Measurements from ENCODE around the gene DCTD. TPM values are rescaled to one million over a fixed set of nuclear protein-coding genes. Genes with fewer than 3 reads are reported as not detected.

DCTD gene
- total and polyA plus RNA-seq, 2 experiments from 2014 or later, result 39.3 to 40.3 TPM

DNA sequence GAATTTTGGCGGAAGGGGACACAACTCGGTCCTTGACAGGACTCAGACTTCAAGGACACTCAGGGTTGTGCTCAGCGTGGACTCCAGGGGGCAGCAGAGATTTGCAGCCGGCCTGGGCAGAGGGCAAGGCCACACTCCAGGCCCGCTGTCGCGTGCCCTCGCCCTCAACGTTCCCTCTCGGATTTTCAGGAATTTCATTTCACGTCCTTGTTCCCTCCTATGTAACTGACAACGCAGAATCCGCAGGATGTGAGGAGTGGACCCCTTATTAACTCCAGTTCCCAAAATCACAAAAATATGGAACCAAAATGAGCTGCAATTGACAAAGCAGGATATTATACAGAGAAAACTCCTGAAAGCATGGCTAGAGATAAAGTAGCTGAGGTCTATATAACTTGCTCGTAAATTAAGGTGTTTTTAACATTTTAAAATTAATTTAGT is 21.0 kb upstream of the DCTD start:
- H3K4me2 ChIP-seq, result no peak overlapping the region
- H3K27ac Mint-ChIP-seq, result no peak overlapping the region
- H3K9me3 Mint-ChIP-seq, result no peaks in the 10 kb centered on the region; the same call in 2 of the 3 replicates
- H3K36me3 Mint-ChIP-seq (ENCODE audit: low read depth), result no peaks in the 10 kb centered on the region
- peaks cover 5% of the 10 kb centered on the region for H3K27me3 Mint-ChIP-seq (ENCODE audit: insufficient read depth, low read depth, poor library complexity)
- no peak overlapping the region for H3K4me3 ChIP-seq
- no peaks in the 10 kb centered on the region for H3K9me2 ChIP-seq (ENCODE audit: insufficient read depth)
- H3K27ac ChIP-seq (ENCODE audit: low read depth), result no peak overlapping the region
- peak; percentile 83 for DNase-seq (ENCODE audit: low spot score)
- TF ChIP-seq ZNF331 (CRISPR knock-in tag; IDR thresholded peaks at IDR 0.05; ENCODE audit: low read depth), result no peak
- TF ChIP-seq, protein P1, sequence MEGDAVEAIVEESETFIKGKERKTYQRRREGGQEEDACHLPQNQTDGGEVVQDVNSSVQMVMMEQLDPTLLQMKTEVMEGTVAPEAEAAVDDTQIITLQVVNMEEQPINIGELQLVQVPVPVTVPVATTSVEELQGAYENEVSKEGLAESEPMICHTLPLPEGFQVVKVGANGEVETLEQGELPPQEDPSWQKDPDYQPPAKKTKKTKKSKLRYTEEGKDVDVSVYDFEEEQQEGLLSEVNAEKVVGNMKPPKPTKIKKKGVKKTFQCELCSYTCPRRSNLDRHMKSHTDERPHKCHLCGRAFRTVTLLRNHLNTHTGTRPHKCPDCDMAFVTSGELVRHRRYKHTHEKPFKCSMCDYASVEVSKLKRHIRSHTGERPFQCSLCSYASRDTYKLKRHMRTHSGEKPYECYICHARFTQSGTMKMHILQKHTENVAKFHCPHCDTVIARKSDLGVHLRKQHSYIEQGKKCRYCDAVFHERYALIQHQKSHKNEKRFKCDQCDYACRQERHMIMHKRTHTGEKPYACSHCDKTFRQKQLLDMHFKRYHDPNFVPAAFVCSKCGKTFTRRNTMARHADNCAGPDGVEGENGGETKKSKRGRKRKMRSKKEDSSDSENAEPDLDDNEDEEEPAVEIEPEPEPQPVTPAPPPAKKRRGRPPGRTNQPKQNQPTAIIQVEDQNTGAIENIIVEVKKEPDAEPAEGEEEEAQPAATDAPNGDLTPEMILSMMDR (conservative IDR thresholded peaks at IDR 0.05; ENCODE audit: low read depth in 2 of 2), result peak; percentile 85 to 97
- H3K4me1 ChIP-seq (ENCODE audit: insufficient read depth), result peaks cover 5% of the 10 kb centered on the region; the same call in 1 of the 2 replicates
- peak; percentile 100 for ATAC-seq
- no peaks in the 10 kb centered on the region for H4K20me1 ChIP-seq (replicated peaks; ENCODE audit: insufficient read depth)
- H3K4me3 Mint-ChIP-seq, result no peak overlapping the region
- H3K4me1 Mint-ChIP-seq, result peaks cover 9% of the 10 kb centered on the region; the same call in 2 of the 3 replicates
- no peaks in the 10 kb centered on the region for H3K27me3 ChIP-seq (ENCODE audit: insufficient read depth)
- H3F3A ChIP-seq (replicated peaks; ENCODE audit: low read depth), result no peaks in the 10 kb centered on the region
- H3K79me2 ChIP-seq (replicated peaks; ENCODE audit: insufficient read depth), result no peaks in the 10 kb centered on the region
- no peaks in the 10 kb centered on the region for H3K36me3 ChIP-seq (ENCODE audit: insufficient read depth)
- H2AFZ ChIP-seq, result no peak overlapping the region

DNA sequence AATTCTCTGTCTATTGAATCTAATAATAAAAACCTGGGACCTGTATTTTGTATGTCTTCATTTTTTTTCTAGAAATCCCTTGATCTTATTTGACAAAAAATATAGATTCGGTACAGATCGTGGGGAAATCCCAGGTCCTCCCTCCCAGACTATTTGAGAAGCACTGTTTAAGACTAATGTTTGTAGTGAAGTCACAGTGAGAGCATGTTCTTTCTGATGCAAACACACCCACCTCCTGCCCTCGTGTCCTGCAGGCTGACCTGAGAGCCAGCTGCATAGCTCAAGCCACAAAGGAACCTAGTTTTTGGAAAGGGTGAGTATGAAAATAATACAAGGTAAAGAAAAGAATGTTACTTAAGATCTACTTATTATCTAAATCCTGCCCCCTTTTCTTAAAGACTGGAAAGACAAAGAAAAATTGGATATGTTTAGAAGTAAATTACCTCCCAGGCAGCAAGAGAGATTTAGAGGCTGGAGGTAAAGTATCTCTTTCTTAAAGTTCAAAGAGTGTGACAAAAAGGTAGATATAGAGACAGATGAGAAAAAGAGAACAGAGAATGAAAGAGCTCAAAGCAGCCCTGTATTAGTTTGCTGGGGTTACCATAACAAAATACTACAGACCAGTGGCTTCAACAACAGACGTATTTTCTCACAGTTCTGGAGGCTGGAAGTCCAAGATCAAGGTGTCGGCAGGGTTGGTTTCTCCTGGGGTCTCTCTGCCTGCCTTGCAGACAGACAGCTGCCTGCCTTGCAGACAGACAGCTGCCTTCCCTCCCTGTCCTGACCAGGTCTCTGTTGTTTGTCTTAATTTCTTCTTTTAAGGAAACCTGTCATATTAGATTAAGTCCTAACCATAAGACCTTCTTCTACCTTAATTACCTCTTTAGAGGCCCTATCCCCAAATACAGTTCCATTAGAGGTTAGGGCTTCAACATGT is 20.4 kb upstream of the DCTD start:
- Mint-ChIP-seq H3K27ac (no peak overlapping the region), H3K4me1 (peaks cover 9% of the 10 kb centered on the region; the same call in 2 of the 3 replicates), H3K4me3 (no peak overlapping the region), H3K9me3 (no peaks in the 10 kb centered on the region; the same call in 2 of the 3 replicates), H3K27me3 (ENCODE audit: insufficient read depth, low read depth, poor library complexity) (peaks cover 7% of the 10 kb centered on the region), H3K36me3 (ENCODE audit: low read depth) (no peaks in the 10 kb centered on the region)
- Histone ChIP-seq H2AFZ (0 out of 2 replicates have a peak overlapping the region, but pooled peaks have one; percentile 14), H3K27me3 (ENCODE audit: insufficient read depth) (no peaks in the 10 kb centered on the region), H3F3A (replicated peaks; ENCODE audit: low read depth) (no peaks in the 10 kb centered on the region), H3K4me3 (no peak overlapping the region), H3K36me3 (ENCODE audit: insufficient read depth) (no peaks in the 10 kb centered on the region), H4K20me1 (replicated peaks; ENCODE audit: insufficient read depth) (no peaks in the 10 kb centered on the region), H3K79me2 (replicated peaks; ENCODE audit: insufficient read depth) (no peaks in the 10 kb centered on the region), H3K4me1 (ENCODE audit: insufficient read depth) (peaks cover 5% of the 10 kb centered on the region; the same call in 1 of the 2 replicates), H3K4me2 (no peak overlapping the region), H3K27ac (ENCODE audit: low read depth) (no peak overlapping the region), H3K9me2 (ENCODE audit: insufficient read depth) (no peaks in the 10 kb centered on the region)
- TF ChIP-seq ZNF114 (CRISPR knock-in tag; IDR thresholded peaks at IDR 0.05), result no peak
- no peak for TF ChIP-seq EZH2 (IDR thresholded peaks at IDR 0.05; ENCODE audit: low read depth, unreplicated experiment)
- TF ChIP-seq, protein P2, sequence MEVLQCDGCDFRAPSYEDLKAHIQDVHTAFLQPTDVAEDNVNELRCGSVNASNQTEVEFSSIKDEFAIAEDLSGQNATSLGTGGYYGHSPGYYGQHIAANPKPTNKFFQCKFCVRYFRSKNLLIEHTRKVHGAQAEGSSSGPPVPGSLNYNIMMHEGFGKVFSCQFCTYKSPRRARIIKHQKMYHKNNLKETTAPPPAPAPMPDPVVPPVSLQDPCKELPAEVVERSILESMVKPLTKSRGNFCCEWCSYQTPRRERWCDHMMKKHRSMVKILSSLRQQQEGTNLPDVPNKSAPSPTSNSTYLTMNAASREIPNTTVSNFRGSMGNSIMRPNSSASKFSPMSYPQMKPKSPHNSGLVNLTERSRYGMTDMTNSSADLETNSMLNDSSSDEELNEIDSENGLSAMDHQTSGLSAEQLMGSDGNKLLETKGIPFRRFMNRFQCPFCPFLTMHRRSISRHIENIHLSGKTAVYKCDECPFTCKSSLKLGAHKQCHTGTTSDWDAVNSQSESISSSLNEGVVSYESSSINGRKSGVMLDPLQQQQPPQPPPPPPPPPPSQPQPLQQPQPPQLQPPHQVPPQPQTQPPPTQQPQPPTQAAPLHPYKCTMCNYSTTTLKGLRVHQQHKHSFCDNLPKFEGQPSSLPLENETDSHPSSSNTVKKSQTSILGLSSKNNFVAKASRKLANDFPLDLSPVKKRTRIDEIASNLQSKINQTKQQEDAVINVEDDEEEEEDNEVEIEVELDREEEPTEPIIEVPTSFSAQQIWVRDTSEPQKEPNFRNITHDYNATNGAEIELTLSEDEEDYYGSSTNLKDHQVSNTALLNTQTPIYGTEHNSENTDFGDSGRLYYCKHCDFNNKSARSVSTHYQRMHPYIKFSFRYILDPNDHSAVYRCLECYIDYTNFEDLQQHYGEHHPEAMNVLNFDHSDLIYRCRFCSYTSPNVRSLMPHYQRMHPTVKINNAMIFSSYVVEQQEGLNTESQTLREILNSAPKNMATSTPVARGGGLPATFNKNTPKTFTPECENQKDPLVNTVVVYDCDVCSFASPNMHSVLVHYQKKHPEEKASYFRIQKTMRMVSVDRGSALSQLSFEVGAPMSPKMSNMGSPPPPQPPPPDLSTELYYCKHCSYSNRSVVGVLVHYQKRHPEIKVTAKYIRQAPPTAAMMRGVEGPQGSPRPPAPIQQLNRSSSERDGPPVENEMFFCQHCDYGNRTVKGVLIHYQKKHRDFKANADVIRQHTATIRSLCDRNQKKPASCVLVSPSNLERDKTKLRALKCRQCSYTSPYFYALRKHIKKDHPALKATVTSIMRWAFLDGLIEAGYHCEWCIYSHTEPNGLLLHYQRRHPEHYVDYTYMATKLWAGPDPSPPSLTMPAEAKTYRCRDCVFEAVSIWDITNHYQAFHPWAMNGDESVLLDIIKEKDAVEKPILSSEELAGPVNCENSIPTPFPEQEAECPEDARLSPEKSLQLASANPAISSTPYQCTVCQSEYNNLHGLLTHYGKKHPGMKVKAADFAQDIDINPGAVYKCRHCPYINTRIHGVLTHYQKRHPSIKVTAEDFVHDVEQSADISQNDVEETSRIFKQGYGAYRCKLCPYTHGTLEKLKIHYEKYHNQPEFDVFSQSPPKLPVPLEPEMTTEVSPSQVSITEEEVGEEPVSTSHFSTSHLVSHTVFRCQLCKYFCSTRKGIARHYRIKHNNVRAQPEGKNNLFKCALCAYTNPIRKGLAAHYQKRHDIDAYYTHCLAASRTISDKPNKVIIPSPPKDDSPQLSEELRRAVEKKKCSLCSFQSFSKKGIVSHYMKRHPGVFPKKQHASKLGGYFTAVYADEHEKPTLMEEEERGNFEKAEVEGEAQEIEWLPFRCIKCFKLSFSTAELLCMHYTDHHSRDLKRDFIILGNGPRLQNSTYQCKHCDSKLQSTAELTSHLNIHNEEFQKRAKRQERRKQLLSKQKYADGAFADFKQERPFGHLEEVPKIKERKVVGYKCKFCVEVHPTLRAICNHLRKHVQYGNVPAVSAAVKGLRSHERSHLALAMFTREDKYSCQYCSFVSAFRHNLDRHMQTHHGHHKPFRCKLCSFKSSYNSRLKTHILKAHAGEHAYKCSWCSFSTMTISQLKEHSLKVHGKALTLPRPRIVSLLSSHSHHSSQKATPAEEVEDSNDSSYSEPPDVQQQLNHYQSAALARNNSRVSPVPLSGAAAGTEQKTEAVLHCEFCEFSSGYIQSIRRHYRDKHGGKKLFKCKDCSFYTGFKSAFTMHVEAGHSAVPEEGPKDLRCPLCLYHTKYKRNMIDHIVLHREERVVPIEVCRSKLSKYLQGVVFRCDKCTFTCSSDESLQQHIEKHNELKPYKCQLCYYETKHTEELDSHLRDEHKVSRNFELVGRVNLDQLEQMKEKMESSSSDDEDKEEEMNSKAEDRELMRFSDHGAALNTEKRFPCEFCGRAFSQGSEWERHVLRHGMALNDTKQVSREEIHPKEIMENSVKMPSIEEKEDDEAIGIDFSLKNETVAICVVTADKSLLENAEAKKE (CRISPR knock-in tag; IDR thresholded peaks at IDR 0.05), result no peak
- no peak for TF ChIP-seq CREB1 (CRISPR knock-in tag; IDR thresholded peaks at IDR 0.05; ENCODE audit: low read depth)
- no peak for TF ChIP-seq JUNB (IDR thresholded peaks at IDR 0.05; ENCODE audit: unreplicated experiment)
- peak; percentile 46 for ATAC-seq
- no peak for DNase-seq (ENCODE audit: low spot score)
